ENCODE measurements around the gene MX2.

MX2 gene

GRCh38 chr21:41438425-41439113 lies 76.7 kb downstream of the MX2 start:
- Histone ChIP-seq H3K27ac (ENCODE audit: poor library complexity, severe bottlenecking) (no peak overlapping the region), H3K9me3 (ENCODE audit: severe bottlenecking) (peaks cover 7% of the 10 kb centered on the region), H3K27me3 (ENCODE audit: insufficient read depth, poor library complexity, severe bottlenecking) (no peaks in the 10 kb centered on the region), H3K4me1 (ENCODE audit: insufficient read depth, poor library complexity, severe bottlenecking) (no peaks in the 10 kb centered on the region), H3K4me3 (ENCODE audit: severe bottlenecking) (no peak overlapping the region), H3K36me3 (ENCODE audit: low read depth) (peaks cover 22% of the 10 kb centered on the region)
- DNase-seq (ENCODE audit: low spot score) (no peak), ATAC-seq (ENCODE audit: low read depth) (no peak)
- no peak for TF ChIP-seq CTCF (IDR thresholded peaks at IDR 0.05; ENCODE audit: poor library complexity, severe bottlenecking)

- Histone ChIP-seq H3K4me3 (ENCODE audit: severe bottlenecking) (no peak overlapping the region), H3K27me3 (ENCODE audit: insufficient read depth, poor library complexity, severe bottlenecking) (no peaks in the 10 kb centered on the region), H3K36me3 (ENCODE audit: low read depth) (peaks cover 21% of the 10 kb centered on the region), H3K27ac (ENCODE audit: poor library complexity, severe bottlenecking) (no peak overlapping the region), H3K9me3 (ENCODE audit: severe bottlenecking) (peaks cover 7% of the 10 kb centered on the region), H3K4me1 (ENCODE audit: insufficient read depth, poor library complexity, severe bottlenecking) (no peaks in the 10 kb centered on the region)
- DNase-seq (ENCODE audit: low spot score) (no peak), ATAC-seq (ENCODE audit: low read depth) (no peak)
- TF ChIP-seq CTCF (IDR thresholded peaks at IDR 0.05; ENCODE audit: poor library complexity, severe bottlenecking): no peak
These were observed 77.4 kb downstream of the MX2 start for GRCh38 chr21:41439248-41439647.

GRCh38 chr21:41441546-41441945 lies 79.7 kb downstream of the MX2 start:
- TF ChIP-seq CTCF (IDR thresholded peaks at IDR 0.05; ENCODE audit: poor library complexity, severe bottlenecking): no peak
- no peak for ATAC-seq (ENCODE audit: low read depth)

GRCh38 chr21:41442481-41443186 lies 80.8 kb downstream of the MX2 start:
- Histone ChIP-seq H3K4me3 (ENCODE audit: severe bottlenecking) (no peak overlapping the region), H3K9me3 (ENCODE audit: severe bottlenecking) (no peaks in the 10 kb centered on the region), H3K27me3 (ENCODE audit: insufficient read depth, poor library complexity, severe bottlenecking) (no peaks in the 10 kb centered on the region), H3K36me3 (ENCODE audit: low read depth) (no peaks in the 10 kb centered on the region; the same call in 1 of the 2 replicates), H3K27ac (ENCODE audit: poor library complexity, severe bottlenecking) (no peak overlapping the region), H3K4me1 (ENCODE audit: insufficient read depth, poor library complexity, severe bottlenecking) (no peaks in the 10 kb centered on the region)
- no peak for TF ChIP-seq CTCF (IDR thresholded peaks at IDR 0.05; ENCODE audit: poor library complexity, severe bottlenecking)
- DNase-seq (ENCODE audit: low spot score): no peak
- ATAC-seq (ENCODE audit: low read depth): no peak

More at GRCh38 chr21:41441546-41441945, 79.7 kb downstream of the MX2 start:
- no peaks in the 10 kb centered on the region for H3K4me1 ChIP-seq (ENCODE audit: insufficient read depth, poor library complexity, severe bottlenecking)
- peaks cover 5% of the 10 kb centered on the region; the same call in 1 of the 2 replicates for H3K36me3 ChIP-seq (ENCODE audit: low read depth)
- H3K27me3 ChIP-seq (ENCODE audit: insufficient read depth, poor library complexity, severe bottlenecking): no peaks in the 10 kb centered on the region
- no peak overlapping the region for H3K27ac ChIP-seq (ENCODE audit: poor library complexity, severe bottlenecking)
- no peak overlapping the region for H3K4me3 ChIP-seq (ENCODE audit: severe bottlenecking)
- no peaks in the 10 kb centered on the region for H3K9me3 ChIP-seq (ENCODE audit: severe bottlenecking)
- DNase-seq (ENCODE audit: low spot score): no peak

- H3K4me1 ChIP-seq (ENCODE audit: insufficient read depth, poor library complexity, severe bottlenecking): no peaks in the 10 kb centered on the region
- H3K36me3 ChIP-seq (ENCODE audit: low read depth): no peaks in the 10 kb centered on the region; the same call in 1 of the 2 replicates
- no peak for TF ChIP-seq CTCF (IDR thresholded peaks at IDR 0.05; ENCODE audit: poor library complexity, severe bottlenecking)
- ATAC-seq (ENCODE audit: low read depth) (no peak), DNase-seq (ENCODE audit: low spot score) (no peak)
- H3K27me3 ChIP-seq (ENCODE audit: insufficient read depth, poor library complexity, severe bottlenecking): no peaks in the 10 kb centered on the region
- H3K4me3 ChIP-seq (ENCODE audit: severe bottlenecking): no peak overlapping the region
- H3K27ac ChIP-seq (ENCODE audit: poor library complexity, severe bottlenecking): no peak overlapping the region
- H3K9me3 ChIP-seq (ENCODE audit: severe bottlenecking): no peaks in the 10 kb centered on the region
These were observed 81.7 kb downstream of the MX2 start for GRCh38 chr21:41443562-41443961.
